Coronary artery (tissue), 2 donors: ENCODE data around the gene ZNF625.
A peak's percentile ranks its signal among the peaks of the same experiment; 100 is the strongest.

ENCODE experiments used
- DNase-seq: peaks from one replicate; pipeline ENCODE4 v3.0.0-alpha.2; 2017; ENCODE audit warnings: low spot score
- H3K27ac ChIP-seq, 2 donors: fragments of 200-600 bp; sonication (generic); one replicate each; pipeline ENCODE4 v1.5.1; 2016 to 2019
- H3K4me3 ChIP-seq: fragments of 200-600 bp; sonication (generic); 2 replicates; pipeline ENCODE4 v1.5.1; 2016; ENCODE audit warnings: mild to moderate bottlenecking, moderate library complexity
- TF ChIP-seq, protein P1 (sequence below): fragments of 200-600 bp; sonication (generic); IDR thresholded peaks from one replicate; pipeline ENCODE4 v1.5.1; 2019; ENCODE audit warnings: antibody characterized with exemption

Gene ZNF625

DNA sequence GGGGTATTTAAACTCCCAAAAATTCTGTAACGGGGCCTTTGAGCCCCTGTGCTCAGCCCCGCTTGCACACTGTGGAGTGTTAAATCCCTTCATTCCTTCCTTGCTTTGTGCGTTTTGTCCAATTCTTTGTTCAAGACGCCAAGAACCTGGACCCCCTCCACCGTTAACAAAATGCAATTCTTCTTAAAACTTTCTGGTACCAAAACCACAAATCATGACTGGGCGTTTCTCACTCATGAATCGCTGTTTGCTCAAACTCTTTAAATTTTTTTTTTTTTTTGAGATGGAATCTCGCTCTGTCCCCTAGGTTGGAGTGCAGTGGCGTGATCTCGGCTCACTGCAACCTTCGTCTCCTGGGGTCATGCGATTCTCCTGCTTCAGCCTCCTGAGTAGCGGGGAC, 17.3 kb downstream of the ZNF625 start:
- H3K4me3 ChIP-seq, result peak overlapping the region; percentile 90
- no peak for DNase-seq
- TF ChIP-seq, protein P1, sequence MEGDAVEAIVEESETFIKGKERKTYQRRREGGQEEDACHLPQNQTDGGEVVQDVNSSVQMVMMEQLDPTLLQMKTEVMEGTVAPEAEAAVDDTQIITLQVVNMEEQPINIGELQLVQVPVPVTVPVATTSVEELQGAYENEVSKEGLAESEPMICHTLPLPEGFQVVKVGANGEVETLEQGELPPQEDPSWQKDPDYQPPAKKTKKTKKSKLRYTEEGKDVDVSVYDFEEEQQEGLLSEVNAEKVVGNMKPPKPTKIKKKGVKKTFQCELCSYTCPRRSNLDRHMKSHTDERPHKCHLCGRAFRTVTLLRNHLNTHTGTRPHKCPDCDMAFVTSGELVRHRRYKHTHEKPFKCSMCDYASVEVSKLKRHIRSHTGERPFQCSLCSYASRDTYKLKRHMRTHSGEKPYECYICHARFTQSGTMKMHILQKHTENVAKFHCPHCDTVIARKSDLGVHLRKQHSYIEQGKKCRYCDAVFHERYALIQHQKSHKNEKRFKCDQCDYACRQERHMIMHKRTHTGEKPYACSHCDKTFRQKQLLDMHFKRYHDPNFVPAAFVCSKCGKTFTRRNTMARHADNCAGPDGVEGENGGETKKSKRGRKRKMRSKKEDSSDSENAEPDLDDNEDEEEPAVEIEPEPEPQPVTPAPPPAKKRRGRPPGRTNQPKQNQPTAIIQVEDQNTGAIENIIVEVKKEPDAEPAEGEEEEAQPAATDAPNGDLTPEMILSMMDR, result no peak
- peak overlapping the region in 1 of 2 donors; percentile 90 for H3K27ac ChIP-seq

- Histone ChIP-seq H3K4me3 (no peak overlapping the region), H3K27ac (no peak overlapping the region)
- TF ChIP-seq, protein P1, result no peak
- DNase-seq, result no peak
These were observed 19.2 kb downstream of the ZNF625 start for GRCh38 chr19:12137221-12137940.

DNA sequence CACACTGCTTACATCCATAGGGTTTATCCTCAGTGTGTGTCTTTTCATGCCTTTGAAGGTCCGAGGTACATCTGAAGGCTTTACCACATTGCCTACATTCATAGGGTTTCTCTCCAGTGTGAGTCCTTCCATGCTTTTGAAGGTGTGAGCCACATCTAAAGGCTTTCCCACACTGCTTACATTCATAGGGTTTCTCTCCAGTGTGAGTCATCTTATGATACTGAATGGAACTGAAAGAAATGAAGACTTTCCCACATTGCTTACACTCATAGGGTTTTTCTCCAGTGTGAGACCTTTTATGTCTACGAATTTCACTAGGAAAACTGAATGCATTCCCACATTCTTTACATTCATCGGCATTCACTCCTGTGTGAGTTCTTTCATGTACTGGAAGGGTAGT, 23.5 kb downstream of the ZNF625 start:
- H3K27ac ChIP-seq, result no peak overlapping the region
- H3K4me3 ChIP-seq, result no peak overlapping the region
- DNase-seq, result no peak
- TF ChIP-seq, protein P1, result no peak

DNA sequence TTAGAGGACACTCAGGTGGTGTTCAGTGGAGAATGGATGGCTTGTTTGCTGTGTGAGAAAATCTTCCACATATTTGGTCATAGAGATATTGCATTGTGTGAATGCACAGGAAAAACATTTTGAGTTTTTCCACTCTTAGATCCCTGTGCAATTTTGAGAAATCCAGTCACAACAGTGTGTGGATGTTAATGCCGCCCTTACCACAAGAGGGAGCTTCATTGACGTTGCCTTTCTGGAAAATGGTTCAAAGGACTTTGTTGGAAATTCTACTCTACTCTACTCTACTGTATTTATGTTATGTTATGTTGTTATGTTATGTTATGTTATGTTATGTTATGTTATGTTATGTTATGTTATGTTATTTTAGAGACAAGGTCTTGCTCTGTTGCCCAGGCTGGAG, 29.8 kb downstream of the ZNF625 start:
- H3K4me3 ChIP-seq, result no peak overlapping the region
- DNase-seq, result no peak
- H3K27ac ChIP-seq, result no peak overlapping the region
- TF ChIP-seq, protein P1, result peak; percentile 21

GRCh38 chr19:12117201-12117970, 39.1 kb downstream of the ZNF625 start:
- TF ChIP-seq, protein P1, result no peak
- no peak for DNase-seq
- Histone ChIP-seq H3K27ac (no peak overlapping the region), H3K4me3 (no peak overlapping the region)

DNA sequence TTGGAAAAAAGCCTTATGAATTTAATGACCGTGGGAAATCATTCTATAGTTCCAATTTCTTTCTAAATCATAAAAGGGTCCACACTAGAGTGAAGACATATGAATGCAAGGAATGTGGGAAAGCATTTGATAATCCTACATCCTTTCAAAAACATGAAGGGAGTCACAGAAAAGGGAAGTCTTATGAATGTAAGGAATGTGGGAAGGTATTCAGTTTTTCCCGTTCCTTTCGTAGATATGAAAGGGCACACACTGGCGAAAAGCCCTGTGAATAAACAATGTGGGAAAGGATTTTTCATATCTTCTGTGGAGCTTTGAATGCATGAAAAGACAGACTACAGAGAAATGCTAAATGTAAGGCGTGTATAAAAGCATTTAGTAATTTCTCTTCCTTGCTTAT, 43.4 kb downstream of the ZNF625 start:
- no peak for DNase-seq
- Histone ChIP-seq H3K27ac (no peak overlapping the region), H3K4me3 (no peak overlapping the region)
- TF ChIP-seq, protein P1, result no peak

GRCh38 chr19:12112701-12113100, 43.8 kb downstream of the ZNF625 start:
- TF ChIP-seq, protein P1, result no peak
- Histone ChIP-seq H3K27ac (no peak overlapping the region), H3K4me3 (no peak overlapping the region)
- DNase-seq, result no peak
